SK-N-SH treated with all-trans-retinoic acid at 6 μM for 48 hours (cell line): Measurements from ENCODE around the gene HMMR.
A peak's percentile ranks its signal among the peaks of the same experiment; 100 is the strongest.

Source experiments
- ATAC-seq: fragments of 200-7000 bp; cut with Tn5 transposase; 3 replicates; pipeline ENCODE4 v1.9.1; 2020; ENCODE audit warnings: mild to moderate bottlenecking, moderate library complexity
- BACH2 ChIP-seq: fragments of 250-450 bp; sonication (Bioruptor Pico); IDR thresholded peaks from 2 replicates; pipeline ENCODE4 v1.9.0; 2021; ENCODE audit warnings: mild to moderate bottlenecking, borderline replicate concordance
- CSRNP3 ChIP-seq: fragments of 250-450 bp; sonication (Bioruptor Pico); IDR thresholded peaks from 2 replicates; pipeline ENCODE4 v1.5.1; 2021; ENCODE audit warnings: mild to moderate bottlenecking, moderate library complexity
- GLIS3 ChIP-seq: fragments of 250-450 bp; sonication (Bioruptor Pico); IDR thresholded peaks from 2 replicates; pipeline ENCODE4 v1.5.0; 2020; ENCODE audit warnings: mild to moderate bottlenecking, moderate library complexity
- ISL1 ChIP-seq: fragments of 250-450 bp; sonication (Bioruptor Pico); IDR thresholded peaks from 2 replicates; pipeline ENCODE4 v2.1.2; 2022; ENCODE audit warnings: mild to moderate bottlenecking, moderate library complexity
- OSR1 ChIP-seq: fragments of 250-450 bp; sonication (Bioruptor Pico); IDR thresholded peaks from 2 replicates; pipeline ENCODE4 v1.8.0; 2022; ENCODE audit warnings: moderate library complexity, mild to moderate bottlenecking, inconsistent platforms
- PPARA ChIP-seq: fragments of 250-450 bp; sonication (Bioruptor Pico); IDR thresholded peaks from 2 replicates; pipeline ENCODE4 v1.5.0; 2020; ENCODE audit warnings: mild to moderate bottlenecking, borderline replicate concordance
- RARB ChIP-seq: fragments of 250-450 bp; sonication (Bioruptor Pico); IDR thresholded peaks from 2 replicates; pipeline ENCODE4 v1.8.0; 2021; ENCODE audit warnings: mild to moderate bottlenecking, moderate library complexity
- SNAI2 ChIP-seq: fragments of 250-450 bp; sonication (Bioruptor Pico); IDR thresholded peaks from 2 replicates; pipeline ENCODE4 v1.5.0; 2020; ENCODE audit warnings: mild to moderate bottlenecking, moderate library complexity
- TCF4 ChIP-seq: fragments of 250-450 bp; sonication (Bioruptor Pico); IDR thresholded peaks from 2 replicates; pipeline ENCODE4 v1.8.0; 2021; ENCODE audit warnings: mild to moderate bottlenecking, moderate library complexity, borderline replicate concordance
- TOX ChIP-seq: fragments of 250-450 bp; sonication (Bioruptor Pico); IDR thresholded peaks from 2 replicates; pipeline ENCODE4 v1.8.0; 2021; ENCODE audit warnings: mild to moderate bottlenecking, moderate library complexity, borderline replicate concordance
- ZC3H10 ChIP-seq: fragments of 250-450 bp; sonication (Bioruptor Pico); IDR thresholded peaks from 2 replicates; pipeline ENCODE4 v1.5.1; 2021; ENCODE audit warnings: mild to moderate bottlenecking, moderate library complexity
- ZFP3 ChIP-seq: fragments of 250-450 bp; sonication (Bioruptor Pico); IDR thresholded peaks from 2 replicates; pipeline ENCODE4 v1.5.0; 2020; ENCODE audit warnings: mild to moderate bottlenecking, moderate library complexity
- ZFP30 ChIP-seq: fragments of 450-650 bp; formaldehyde crosslinking; IDR thresholded peaks from 2 replicates; pipeline ENCODE4 v1.5.0; 2022; ENCODE audit warnings: mild to moderate bottlenecking, moderate library complexity
- ZNF565 ChIP-seq: fragments of 450-650 bp; formaldehyde crosslinking; conservative IDR thresholded peaks from 2 replicates; pipeline ENCODE4 v1.5.0; 2020; ENCODE audit warnings: low read depth, mild to moderate bottlenecking, moderate library complexity
- ZNF70 ChIP-seq: fragments of 450-650 bp; formaldehyde crosslinking; IDR thresholded peaks from 2 replicates; pipeline ENCODE4 v1.5.0; 2020; ENCODE audit warnings: mild to moderate bottlenecking, moderate library complexity
- ZNF8 ChIP-seq: fragments of 450-650 bp; formaldehyde crosslinking; IDR thresholded peaks from 2 replicates; pipeline ENCODE4 v1.5.0; 2020; ENCODE audit warnings: mild to moderate bottlenecking, moderate library complexity
- TF ChIP-seq, protein P1 (sequence below): fragments of 250-450 bp; sonication (Bioruptor Pico); IDR thresholded peaks from 2 replicates; pipeline ENCODE4 v1.8.0; 2021; ENCODE audit warnings: low read depth, mild to moderate bottlenecking, moderate library complexity, borderline replicate concordance
- TF ChIP-seq, protein P2 (sequence below): fragments of 250-450 bp; sonication (Bioruptor Pico); IDR thresholded peaks from 2 replicates; pipeline ENCODE4 v1.5.1; 2020; ENCODE audit warnings: low read depth, mild to moderate bottlenecking, moderate library complexity
- TF ChIP-seq, protein P3 (sequence below): fragments of 250-450 bp; sonication (Bioruptor Pico); IDR thresholded peaks from 2 replicates; pipeline ENCODE4 v1.8.0; 2020; ENCODE audit warnings: mild to moderate bottlenecking, moderate library complexity, borderline replicate concordance

HMMR gene

GRCh38 chr5:163456840-163457239 lies 3.6 kb upstream of the HMMR start:
- no peak for TF ChIP-seq SNAI2
- TF ChIP-seq, protein P1, sequence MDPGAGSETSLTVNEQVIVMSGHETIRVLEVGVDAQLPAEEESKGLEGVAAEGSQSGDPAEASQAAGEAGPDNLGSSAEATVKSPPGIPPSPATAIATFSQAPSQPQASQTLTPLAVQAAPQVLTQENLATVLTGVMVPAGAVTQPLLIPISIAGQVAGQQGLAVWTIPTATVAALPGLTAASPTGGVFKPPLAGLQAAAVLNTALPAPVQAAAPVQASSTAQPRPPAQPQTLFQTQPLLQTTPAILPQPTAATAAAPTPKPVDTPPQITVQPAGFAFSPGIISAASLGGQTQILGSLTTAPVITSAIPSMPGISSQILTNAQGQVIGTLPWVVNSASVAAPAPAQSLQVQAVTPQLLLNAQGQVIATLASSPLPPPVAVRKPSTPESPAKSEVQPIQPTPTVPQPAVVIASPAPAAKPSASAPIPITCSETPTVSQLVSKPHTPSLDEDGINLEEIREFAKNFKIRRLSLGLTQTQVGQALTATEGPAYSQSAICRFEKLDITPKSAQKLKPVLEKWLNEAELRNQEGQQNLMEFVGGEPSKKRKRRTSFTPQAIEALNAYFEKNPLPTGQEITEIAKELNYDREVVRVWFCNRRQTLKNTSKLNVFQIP (CRISPR knock-in tag) = no peak
- no peak for TF ChIP-seq ZNF70 (CRISPR knock-in tag)
- ATAC-seq = no peak

GRCh38 chr5:163458778-163459385 lies 1.6 kb upstream of the HMMR start:
- no peak for ATAC-seq
- no peak for TF ChIP-seq RARB (CRISPR knock-in tag)
- no peak for TF ChIP-seq CSRNP3 (CRISPR knock-in tag)
- no peak for TF ChIP-seq ZFP3 (CRISPR knock-in tag)
- no peak for TF ChIP-seq ISL1 (CRISPR knock-in tag)
- TF ChIP-seq ZNF8 (CRISPR knock-in tag) = no peak
- no peak for TF ChIP-seq BACH2
- TF ChIP-seq, protein P2, sequence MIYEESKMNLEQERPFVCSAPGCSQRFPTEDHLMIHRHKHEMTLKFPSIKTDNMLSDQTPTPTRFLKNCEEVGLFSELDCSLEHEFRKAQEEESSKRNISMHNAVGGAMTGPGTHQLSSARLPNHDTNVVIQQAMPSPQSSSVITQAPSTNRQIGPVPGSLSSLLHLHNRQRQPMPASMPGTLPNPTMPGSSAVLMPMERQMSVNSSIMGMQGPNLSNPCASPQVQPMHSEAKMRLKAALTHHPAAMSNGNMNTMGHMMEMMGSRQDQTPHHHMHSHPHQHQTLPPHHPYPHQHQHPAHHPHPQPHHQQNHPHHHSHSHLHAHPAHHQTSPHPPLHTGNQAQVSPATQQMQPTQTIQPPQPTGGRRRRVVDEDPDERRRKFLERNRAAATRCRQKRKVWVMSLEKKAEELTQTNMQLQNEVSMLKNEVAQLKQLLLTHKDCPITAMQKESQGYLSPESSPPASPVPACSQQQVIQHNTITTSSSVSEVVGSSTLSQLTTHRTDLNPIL (CRISPR knock-in tag) = no peak
- TF ChIP-seq TOX (CRISPR knock-in tag) = no peak
- no peak for TF ChIP-seq SNAI2
- no peak for TF ChIP-seq PPARA (CRISPR knock-in tag)
- no peak for TF ChIP-seq ZNF70 (CRISPR knock-in tag)
- TF ChIP-seq TCF4 (CRISPR knock-in tag) = no peak
- no peak for TF ChIP-seq ZFP30 (CRISPR knock-in tag)
- TF ChIP-seq OSR1 (CRISPR knock-in tag) = no peak
- no peak for TF ChIP-seq ZC3H10 (CRISPR knock-in tag)
- TF ChIP-seq, protein P3, sequence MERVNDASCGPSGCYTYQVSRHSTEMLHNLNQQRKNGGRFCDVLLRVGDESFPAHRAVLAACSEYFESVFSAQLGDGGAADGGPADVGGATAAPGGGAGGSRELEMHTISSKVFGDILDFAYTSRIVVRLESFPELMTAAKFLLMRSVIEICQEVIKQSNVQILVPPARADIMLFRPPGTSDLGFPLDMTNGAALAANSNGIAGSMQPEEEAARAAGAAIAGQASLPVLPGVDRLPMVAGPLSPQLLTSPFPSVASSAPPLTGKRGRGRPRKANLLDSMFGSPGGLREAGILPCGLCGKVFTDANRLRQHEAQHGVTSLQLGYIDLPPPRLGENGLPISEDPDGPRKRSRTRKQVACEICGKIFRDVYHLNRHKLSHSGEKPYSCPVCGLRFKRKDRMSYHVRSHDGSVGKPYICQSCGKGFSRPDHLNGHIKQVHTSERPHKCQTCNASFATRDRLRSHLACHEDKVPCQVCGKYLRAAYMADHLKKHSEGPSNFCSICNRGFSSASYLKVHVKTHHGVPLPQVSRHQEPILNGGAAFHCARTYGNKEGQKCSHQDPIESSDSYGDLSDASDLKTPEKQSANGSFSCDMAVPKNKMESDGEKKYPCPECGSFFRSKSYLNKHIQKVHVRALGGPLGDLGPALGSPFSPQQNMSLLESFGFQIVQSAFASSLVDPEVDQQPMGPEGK = no peak
- TF ChIP-seq ZNF565 (CRISPR knock-in tag) = no peak
- TF ChIP-seq, protein P1 (CRISPR knock-in tag) = no peak
- no peak for TF ChIP-seq GLIS3

GRCh38 chr5:163459462-163459818 lies 992 bp upstream of the HMMR start:
- TF ChIP-seq ZFP3 (CRISPR knock-in tag) (no peak), ZNF70 (CRISPR knock-in tag) (no peak)
- TF ChIP-seq, protein P3 = no peak
- ATAC-seq = peak; percentile 4
